ENCODE data around the gene MAP2K2. TPM values are rescaled to one million over a fixed set of nuclear protein-coding genes. Genes with fewer than 3 reads are reported as not detected.

Gene MAP2K2
- total RNA-seq, 1 experiment from 2014 or later, result 151 TPM

DNA sequence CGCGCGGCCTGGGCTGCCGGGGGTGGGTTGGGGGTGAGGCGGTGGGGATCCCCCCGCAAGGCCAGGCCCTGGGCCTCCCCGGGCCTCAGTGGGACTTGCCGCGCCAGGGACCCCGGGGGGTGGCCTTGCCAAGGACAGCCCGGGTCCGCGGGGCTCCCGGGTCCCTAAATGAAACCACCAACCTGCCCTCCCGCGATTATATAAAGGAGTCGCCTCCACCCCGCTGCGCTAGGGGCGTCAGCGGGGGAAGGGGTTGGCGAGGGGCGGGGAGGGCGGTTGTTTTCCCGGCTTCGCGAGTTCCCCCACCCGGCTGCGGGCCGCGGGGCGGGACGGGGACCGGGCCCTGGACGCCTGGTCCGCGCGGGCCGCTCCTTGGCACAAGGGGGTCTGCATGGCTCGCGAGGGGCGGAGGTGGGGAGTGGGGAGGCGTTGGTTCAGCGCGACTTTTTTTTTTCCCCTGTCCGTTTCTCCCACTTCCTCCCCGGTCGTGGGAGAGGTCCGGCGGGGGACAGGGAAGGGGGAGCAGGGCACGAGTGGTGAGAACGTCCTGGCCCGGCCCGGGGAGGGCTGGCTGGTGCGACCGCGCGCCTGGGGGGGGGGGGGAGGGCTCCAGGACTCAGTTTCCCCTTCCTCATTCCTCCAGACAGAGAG lies 56.4 kb downstream of the MAP2K2 start:
- no peaks in the 10 kb centered on the region; the same call in 1 of the 2 replicates for H3K36me3 ChIP-seq (ENCODE audit: control insufficient read depth, insufficient read depth, low read length)
- H3K4me3 ChIP-seq (ENCODE audit: low read depth in 2 of 2, low read length in 2 of 2), result peak overlapping the region; percentile 48 to 59
- no TSS peak for BruUV-seq (replicated peaks)
- DNase-seq (ENCODE audit: low read depth, low spot score) (no peak), ATAC-seq (no peak)
- H3K4me1 ChIP-seq (ENCODE audit: control insufficient read depth, insufficient read depth, low read length), result peaks cover 11% of the 10 kb centered on the region
- TF ChIP-seq, protein P1, sequence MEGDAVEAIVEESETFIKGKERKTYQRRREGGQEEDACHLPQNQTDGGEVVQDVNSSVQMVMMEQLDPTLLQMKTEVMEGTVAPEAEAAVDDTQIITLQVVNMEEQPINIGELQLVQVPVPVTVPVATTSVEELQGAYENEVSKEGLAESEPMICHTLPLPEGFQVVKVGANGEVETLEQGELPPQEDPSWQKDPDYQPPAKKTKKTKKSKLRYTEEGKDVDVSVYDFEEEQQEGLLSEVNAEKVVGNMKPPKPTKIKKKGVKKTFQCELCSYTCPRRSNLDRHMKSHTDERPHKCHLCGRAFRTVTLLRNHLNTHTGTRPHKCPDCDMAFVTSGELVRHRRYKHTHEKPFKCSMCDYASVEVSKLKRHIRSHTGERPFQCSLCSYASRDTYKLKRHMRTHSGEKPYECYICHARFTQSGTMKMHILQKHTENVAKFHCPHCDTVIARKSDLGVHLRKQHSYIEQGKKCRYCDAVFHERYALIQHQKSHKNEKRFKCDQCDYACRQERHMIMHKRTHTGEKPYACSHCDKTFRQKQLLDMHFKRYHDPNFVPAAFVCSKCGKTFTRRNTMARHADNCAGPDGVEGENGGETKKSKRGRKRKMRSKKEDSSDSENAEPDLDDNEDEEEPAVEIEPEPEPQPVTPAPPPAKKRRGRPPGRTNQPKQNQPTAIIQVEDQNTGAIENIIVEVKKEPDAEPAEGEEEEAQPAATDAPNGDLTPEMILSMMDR (IDR thresholded peaks at IDR 0.05), result no peak
- TF ChIP-seq SIN3A (IDR thresholded peaks at IDR 0.05; ENCODE audit: borderline replicate concordance, insufficient read depth, low read depth, low read length), result no peak
- TF ChIP-seq POLR2AphosphoS5 (IDR thresholded peaks at IDR 0.05; ENCODE audit: low read depth, low read length), result no peak
- TF ChIP-seq TCF7L2 (IDR thresholded peaks at IDR 0.05; ENCODE audit: low read depth, low read length), result no peak
- no peak for TF ChIP-seq REST (IDR thresholded peaks at IDR 0.05; ENCODE audit: insufficient read depth in 1 of 2, low read depth in 2 of 2, low read length in 1 of 2)
- intact Hi-C loops (cut with micrococcal nuclease; ENCODE audit: unreplicated experiment), result no loop called here
- H3K27ac ChIP-seq (ENCODE audit: low read length), result 0 out of 2 replicates have a peak overlapping the region, but pooled peaks have one; percentile 29
- ChIA-PET POLR2A (no interaction called here), CTCF (interaction anchor here (0.6 kb wide), 1 partner anchor 61 kb away, joined by 5 read pairs; no protein-coding TSS in a partner anchor)
- H3K27me3 ChIP-seq (ENCODE audit: control insufficient read depth, insufficient read depth, low read length), result no peaks in the 10 kb centered on the region
- H3K9me3 ChIP-seq (ENCODE audit: control insufficient read depth, insufficient read depth, low read depth, low read length), result no peaks in the 10 kb centered on the region
- in situ Hi-C loops (cut with HindIII; ENCODE audit: low pct_unique_long_range_greater_than_20kb, low sequenced_read_pairs), result no loop called here

- DNase-seq (ENCODE audit: low read depth, low spot score) (no peak), ATAC-seq (peak; percentile 40)
- POLR2A ChIA-PET, result interaction anchor here (0.6 to 0.7 kb wide), 2 partner anchors 12 to 54 kb away, joined by 4 to 15 read pairs; no protein-coding TSS in a partner anchor
- in situ Hi-C loops (cut with HindIII; ENCODE audit: low pct_unique_long_range_greater_than_20kb, low sequenced_read_pairs), result no loop called here
- CTCF ChIA-PET, result interaction anchor here (0.6 kb wide), 1 partner anchor 60 kb away, joined by 5 read pairs; no protein-coding TSS in a partner anchor
- TF ChIP-seq REST (IDR thresholded peaks at IDR 0.05; ENCODE audit: insufficient read depth in 1 of 2, low read depth in 2 of 2, low read length in 1 of 2), result no peak
- TF ChIP-seq SIN3A (IDR thresholded peaks at IDR 0.05; ENCODE audit: borderline replicate concordance, insufficient read depth, low read depth, low read length), result no peak
- no peak for TF ChIP-seq POLR2AphosphoS5 (IDR thresholded peaks at IDR 0.05; ENCODE audit: low read depth, low read length)
- TF ChIP-seq, protein P1 (IDR thresholded peaks at IDR 0.05), result no peak
- TF ChIP-seq TCF7L2 (IDR thresholded peaks at IDR 0.05; ENCODE audit: low read depth, low read length), result no peak
- Histone ChIP-seq H3K9me3 (ENCODE audit: control insufficient read depth, insufficient read depth, low read depth, low read length) (no peaks in the 10 kb centered on the region), H3K36me3 (ENCODE audit: control insufficient read depth, insufficient read depth, low read length) (no peaks in the 10 kb centered on the region; the same call in 1 of the 2 replicates), H3K27me3 (ENCODE audit: control insufficient read depth, insufficient read depth, low read length) (no peaks in the 10 kb centered on the region), H3K4me3 (ENCODE audit: low read depth in 2 of 2, low read length in 2 of 2) (peak within 1 kb of the TSS; percentile 55 to 59), H3K4me1 (ENCODE audit: control insufficient read depth, insufficient read depth, low read length) (peaks cover 18% of the 10 kb centered on the region), H3K27ac (ENCODE audit: low read length) (peak within 1 kb of the TSS; percentile 39; the same call in 1 of the 2 replicates)
- intact Hi-C loops (cut with micrococcal nuclease; ENCODE audit: unreplicated experiment), result no loop called here
- no TSS peak for BruUV-seq (replicated peaks)
Measured at GRCh38 chr19:4066682-4067395, 57.1 kb downstream of the MAP2K2 start, which contains the start of gene ZBTB7A. Gene ZBTB7A, minus strand, starts transcription at chr19:4066899. Its CDS starts 11,667 bp downstream, at chr19:4055232.
